Measurements from ENCODE around the gene IPO13.
A peak's percentile ranks its signal among the peaks of the same experiment; 100 is the strongest.

The IPO13 gene

DNA sequence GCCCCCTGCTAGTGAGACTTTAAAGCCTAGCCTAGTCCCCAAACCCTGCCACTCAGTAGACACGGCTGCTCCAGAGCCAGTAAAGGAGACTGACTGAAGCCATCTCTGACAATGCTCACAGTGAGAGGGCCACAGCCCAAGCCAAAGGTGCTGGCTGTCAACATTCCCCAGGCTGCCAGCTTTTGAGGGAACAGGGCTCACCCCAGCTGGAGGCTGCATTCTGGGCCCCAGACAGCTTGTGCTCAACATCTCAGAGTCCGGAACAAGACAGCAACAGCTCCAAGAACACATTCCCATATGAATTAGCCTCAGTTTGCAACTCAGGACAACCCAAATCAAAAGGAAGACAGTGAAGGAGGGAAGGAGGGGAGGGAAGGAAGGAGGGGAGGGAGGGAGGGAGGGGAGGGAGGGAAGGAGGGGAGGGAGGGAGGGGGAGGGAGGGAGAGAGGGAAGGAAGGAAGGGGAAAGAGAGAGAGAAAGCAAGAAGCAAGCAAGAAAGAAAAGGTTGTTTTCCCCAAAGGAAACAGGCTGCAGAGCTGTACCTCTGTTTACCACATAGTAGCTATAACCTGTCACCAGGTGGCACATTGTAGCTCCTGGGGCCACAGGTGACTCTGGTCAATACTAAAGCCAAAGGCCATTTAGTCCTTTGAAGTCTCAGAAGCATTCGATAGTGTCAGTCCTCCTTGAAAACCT lies 7.7 kb upstream of the IPO13 start:
- no peak overlapping the region for H3K9ac ChIP-seq (ENCODE audit: low read length)
- no peak overlapping the region for H3K4me3 ChIP-seq (ENCODE audit: low read depth in 1 of 2, low read length in 2 of 2)
- H3K4me1 ChIP-seq (ENCODE audit: insufficient read depth, low read length) = peaks cover 17% of the 10 kb centered on the region
- peaks cover 1 to 2% of the 10 kb centered on the region in 2 donors for H3K27me3 ChIP-seq (ENCODE audit: control insufficient read depth in 1 of 2, insufficient read depth in 2 of 2, low read length in 2 of 2)
- H3K9me3 ChIP-seq (ENCODE audit: low read length) = no peaks in the 10 kb centered on the region
- H3K36me3 ChIP-seq (ENCODE audit: insufficient read depth, low read length) = no peaks in the 10 kb centered on the region
- H3K27ac ChIP-seq (ENCODE audit: low read depth, low read length) = no peak overlapping the region

DNA sequence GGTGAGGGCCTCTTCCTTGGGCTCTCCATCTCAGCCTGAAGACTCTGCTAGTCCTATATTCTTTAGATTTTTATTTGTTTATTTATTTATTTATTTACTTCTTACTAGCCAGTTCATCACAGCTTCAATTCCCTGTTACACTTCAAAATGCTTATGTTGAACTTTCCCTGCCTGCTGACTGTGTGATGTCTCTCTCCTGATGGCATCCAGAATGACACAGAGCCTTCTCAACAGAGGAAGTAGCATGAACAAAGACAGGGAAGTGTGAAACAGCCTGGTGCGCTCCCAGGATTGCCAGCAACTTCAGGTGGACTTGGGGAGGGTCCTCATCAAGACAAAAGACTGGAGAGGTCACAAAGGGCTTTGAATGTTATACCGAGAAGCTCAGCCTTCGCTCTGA lies 4.3 kb upstream of the IPO13 start:
- Histone ChIP-seq H3K4me3 (ENCODE audit: low read depth in 1 of 2, low read length in 2 of 2) (no peak overlapping the region), H3K9ac (ENCODE audit: low read length) (no peak overlapping the region), H3K27ac (ENCODE audit: low read depth, low read length) (no peak overlapping the region), H3K27me3 (ENCODE audit: control insufficient read depth in 1 of 2, insufficient read depth in 2 of 2, low read length in 2 of 2) (no peaks in the 10 kb centered on the region), H3K36me3 (ENCODE audit: insufficient read depth, low read length) (no peaks in the 10 kb centered on the region), H3K4me1 (ENCODE audit: insufficient read depth, low read length) (peaks cover 8% of the 10 kb centered on the region), H3K9me3 (ENCODE audit: low read length) (no peaks in the 10 kb centered on the region)

DNA sequence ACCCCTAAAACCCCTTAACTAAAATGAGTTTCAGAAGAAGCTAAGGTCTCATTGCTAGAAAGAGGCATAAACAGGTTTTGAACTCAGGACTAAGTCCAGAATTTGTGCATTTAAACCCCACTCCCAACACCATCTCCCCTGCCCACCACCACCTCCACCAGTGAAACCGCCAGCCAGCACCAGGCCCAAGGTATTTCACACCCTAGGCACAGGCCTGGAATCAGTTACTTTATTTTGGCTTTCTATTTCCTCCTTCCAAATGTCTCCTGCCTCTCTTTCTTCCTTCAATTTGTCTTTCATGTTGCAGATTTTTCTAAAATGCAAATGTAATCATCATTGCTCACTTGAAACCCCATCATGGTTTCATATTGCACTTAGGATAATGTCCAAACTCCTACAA lies 1.9 kb upstream of the IPO13 start:
- no peaks in the 10 kb centered on the region for H3K9me3 ChIP-seq (ENCODE audit: low read length)
- no peak overlapping the region for H3K27ac ChIP-seq (ENCODE audit: low read depth, low read length)
- no peaks in the 10 kb centered on the region for H3K36me3 ChIP-seq (ENCODE audit: insufficient read depth, low read length)
- no peaks in the 10 kb centered on the region for H3K27me3 ChIP-seq (ENCODE audit: control insufficient read depth in 1 of 2, insufficient read depth in 2 of 2, low read length in 2 of 2)
- H3K4me3 ChIP-seq (ENCODE audit: low read depth in 1 of 2, low read length in 2 of 2) = no peak overlapping the region
- H3K9ac ChIP-seq (ENCODE audit: low read length) = no peak overlapping the region
- H3K4me1 ChIP-seq (ENCODE audit: insufficient read depth, low read length) = peaks cover 23% of the 10 kb centered on the region

DNA sequence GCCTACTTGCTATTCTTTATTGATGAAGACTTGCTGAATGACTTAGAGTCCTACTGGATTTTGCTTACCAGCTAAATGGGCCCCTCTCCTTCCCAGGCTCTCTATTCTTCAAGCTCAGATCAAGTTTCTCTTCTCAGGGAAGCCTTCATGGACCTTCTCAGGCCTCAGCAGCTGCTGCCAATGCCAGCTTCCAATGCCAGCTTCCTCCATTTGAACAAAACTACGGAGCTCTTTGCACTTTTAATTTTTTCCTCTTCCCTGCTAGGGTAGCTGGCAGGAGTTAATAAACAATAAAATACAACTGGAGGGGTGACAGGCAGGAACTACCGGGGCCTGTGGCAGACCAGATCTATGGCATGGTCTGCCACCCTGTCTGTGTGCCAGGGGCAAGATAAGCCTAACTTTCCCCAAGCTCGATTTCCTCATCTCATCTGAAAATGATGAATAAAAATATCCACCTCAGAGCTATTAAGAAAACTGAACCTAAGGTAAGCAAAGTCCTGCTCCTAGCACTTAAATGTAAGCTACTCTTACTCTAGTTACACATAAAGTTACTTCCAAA lies 995 bp upstream of the IPO13 start:
- Histone ChIP-seq H3K9me3 (ENCODE audit: low read length) (no peaks in the 10 kb centered on the region), H3K27ac (ENCODE audit: low read depth, low read length) (peak overlapping the region; percentile 95), H3K27me3 (ENCODE audit: control insufficient read depth in 1 of 2, insufficient read depth in 2 of 2, low read length in 2 of 2) (no peaks in the 10 kb centered on the region), H3K9ac (ENCODE audit: low read length) (peak overlapping the region; percentile 72), H3K36me3 (ENCODE audit: insufficient read depth, low read length) (peaks cover 2% of the 10 kb centered on the region), H3K4me1 (ENCODE audit: insufficient read depth, low read length) (peaks cover 23% of the 10 kb centered on the region), H3K4me3 (ENCODE audit: low read depth in 1 of 2, low read length in 2 of 2) (peak overlapping the region; percentile 93 to 95)

DNA sequence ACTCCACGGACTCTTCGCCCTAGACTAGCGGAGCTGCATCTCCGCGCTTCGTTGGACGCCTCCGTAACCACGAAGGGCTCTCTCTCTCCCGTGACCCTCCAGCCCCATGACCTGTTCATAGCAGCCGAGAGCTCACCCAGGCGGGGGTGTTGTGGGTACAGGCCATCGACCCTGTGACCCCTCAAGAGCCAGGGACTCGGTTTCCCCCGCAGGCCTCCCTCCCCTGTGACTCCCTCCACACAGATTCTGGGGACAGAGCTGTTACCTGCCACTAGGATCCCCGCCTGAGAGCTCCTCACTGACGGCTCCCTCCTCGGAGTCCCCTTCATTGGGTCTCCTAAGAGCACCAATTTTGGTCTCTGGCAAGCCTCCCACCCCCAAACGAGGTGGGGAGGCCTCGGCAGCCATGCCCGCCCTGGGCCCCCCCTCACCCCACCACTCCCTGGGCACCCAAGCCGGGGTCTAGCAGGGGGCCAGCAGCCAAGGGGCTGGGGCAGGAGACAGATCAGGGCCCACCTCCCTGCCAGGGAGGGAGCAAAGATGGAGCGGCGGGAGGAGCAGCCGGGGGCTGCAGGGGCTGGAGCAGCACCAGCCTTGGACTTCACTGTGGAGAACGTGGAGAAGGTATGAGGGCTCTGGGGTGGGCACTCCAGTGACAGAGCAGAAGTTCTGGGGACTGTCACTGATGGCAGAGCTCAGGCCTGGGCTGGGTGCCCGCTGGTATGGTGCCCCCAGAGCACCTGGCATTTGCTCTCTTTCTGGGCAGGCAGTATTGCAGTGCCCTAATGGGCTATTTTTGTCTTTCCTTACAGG lies 517 bp downstream of the IPO13 start:
- H3K27me3 ChIP-seq (ENCODE audit: control insufficient read depth in 1 of 2, insufficient read depth in 2 of 2, low read length in 2 of 2) = no peaks in the 10 kb centered on the region
- H3K9me3 ChIP-seq (ENCODE audit: low read length) = no peaks in the 10 kb centered on the region
- H3K9ac ChIP-seq (ENCODE audit: low read length) = peak overlapping the region; percentile 72
- peaks cover 23% of the 10 kb centered on the region for H3K4me1 ChIP-seq (ENCODE audit: insufficient read depth, low read length)
- H3K4me3 ChIP-seq (ENCODE audit: low read depth in 1 of 2, low read length in 2 of 2) = peak overlapping the region; percentile 93 to 95
- peak overlapping the region; percentile 95 for H3K27ac ChIP-seq (ENCODE audit: low read depth, low read length)
- H3K36me3 ChIP-seq (ENCODE audit: insufficient read depth, low read length) = peaks cover 7% of the 10 kb centered on the region

DNA sequence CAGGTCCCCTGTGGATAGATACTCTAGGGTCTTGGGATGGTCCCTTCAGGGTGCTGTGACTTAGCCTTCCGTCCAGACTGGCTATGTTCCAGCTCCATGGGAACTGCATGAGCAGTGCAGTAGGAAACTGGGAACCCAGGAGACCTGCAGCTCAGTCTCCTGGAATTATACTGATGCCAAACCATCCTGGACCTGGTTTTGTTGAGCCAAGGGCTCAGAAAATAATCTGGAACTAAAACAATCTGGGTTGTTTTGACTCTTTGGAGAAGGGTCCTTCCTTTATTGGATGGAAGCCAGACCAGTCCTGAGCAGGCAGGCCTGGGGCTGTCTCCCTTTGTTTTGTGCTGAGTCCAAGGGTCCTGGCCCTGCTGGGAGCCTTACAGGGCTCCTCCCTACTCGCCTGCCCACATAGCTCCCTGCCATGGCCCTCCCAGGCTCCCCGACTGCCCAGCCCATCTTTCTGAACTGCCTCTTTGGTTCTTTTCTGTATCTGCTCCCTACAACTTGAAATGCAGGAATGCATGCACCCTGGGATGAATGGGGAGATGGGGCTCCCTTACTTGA lies 1.2 kb downstream of the IPO13 start:
- H3K4me1 ChIP-seq (ENCODE audit: insufficient read depth, low read length) = peaks cover 23% of the 10 kb centered on the region
- H3K9ac ChIP-seq (ENCODE audit: low read length) = no peak overlapping the region
- peak overlapping the region in 1 of 2 donors; percentile 95 for H3K4me3 ChIP-seq (ENCODE audit: low read depth in 1 of 2, low read length in 2 of 2)
- no peaks in the 10 kb centered on the region for H3K27me3 ChIP-seq (ENCODE audit: control insufficient read depth in 1 of 2, insufficient read depth in 2 of 2, low read length in 2 of 2)
- H3K27ac ChIP-seq (ENCODE audit: low read depth, low read length) = peak overlapping the region; percentile 95
- no peaks in the 10 kb centered on the region for H3K9me3 ChIP-seq (ENCODE audit: low read length)
- peaks cover 7% of the 10 kb centered on the region for H3K36me3 ChIP-seq (ENCODE audit: insufficient read depth, low read length)

DNA sequence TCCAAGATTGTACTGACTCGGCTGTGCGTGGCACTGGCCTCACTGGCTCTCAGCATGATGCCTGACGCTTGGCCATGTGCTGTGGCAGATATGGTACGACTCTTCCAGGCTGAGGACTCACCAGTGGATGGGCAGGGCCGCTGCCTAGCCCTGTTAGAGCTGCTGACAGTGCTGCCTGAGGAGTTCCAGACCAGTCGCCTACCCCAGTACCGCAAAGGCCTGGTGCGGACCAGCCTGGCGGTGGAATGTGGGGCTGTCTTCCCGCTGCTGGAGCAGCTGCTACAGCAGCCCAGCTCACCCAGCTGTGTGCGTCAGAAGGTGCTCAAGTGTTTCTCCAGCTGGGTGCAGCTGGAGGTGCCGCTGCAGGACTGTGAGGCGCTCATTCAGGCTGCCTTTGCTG lies 2.9 kb downstream of the IPO13 start:
- no peak overlapping the region for H3K9ac ChIP-seq (ENCODE audit: low read length)
- H3K27ac ChIP-seq (ENCODE audit: low read depth, low read length) = no peak overlapping the region

DNA sequence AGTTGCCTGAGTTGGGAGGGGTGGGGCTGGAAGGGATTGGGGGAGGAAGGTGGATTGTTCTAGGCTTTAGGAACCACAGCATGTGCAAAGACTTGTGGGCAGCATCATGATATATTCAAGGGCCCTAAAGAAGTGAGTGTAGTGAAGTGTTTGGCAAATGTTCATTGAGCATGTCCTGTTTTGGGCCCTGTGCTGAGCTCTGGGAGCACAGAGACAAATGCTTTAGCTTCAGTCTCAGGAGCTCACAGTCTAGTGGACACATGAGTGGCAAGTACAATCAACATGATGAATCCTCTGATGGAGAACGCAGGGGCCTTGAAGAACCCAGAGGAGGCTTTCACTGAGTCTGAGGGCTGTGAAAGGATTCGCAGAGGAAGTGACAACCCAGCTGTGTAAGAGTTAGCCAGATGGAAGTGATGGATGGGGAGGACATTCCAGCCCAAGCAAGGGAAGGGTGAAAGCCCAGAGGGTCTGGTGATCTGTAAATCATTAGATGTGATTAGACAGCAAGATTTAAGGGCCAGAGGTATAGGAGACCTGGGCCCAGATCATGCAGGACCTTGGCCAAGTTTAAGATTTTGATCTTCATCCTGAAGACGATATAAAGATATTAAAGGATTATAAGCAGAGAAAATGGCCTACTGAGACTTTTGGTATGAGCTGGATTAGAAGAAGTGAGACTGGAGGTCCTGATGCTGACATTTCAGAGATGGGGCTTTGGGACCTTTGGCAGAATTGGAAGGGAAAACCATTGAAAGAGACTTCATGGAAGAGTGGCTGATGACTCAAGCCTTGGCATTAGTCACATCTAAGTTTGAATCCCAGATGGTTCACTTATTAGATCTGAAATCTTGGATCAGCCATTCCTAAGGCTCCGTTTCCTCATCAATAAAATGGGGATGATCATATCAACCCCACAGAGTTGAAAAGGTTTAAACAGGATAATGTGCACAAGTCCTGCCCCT lies 4.6 kb downstream of the IPO13 start:
- no peak overlapping the region for H3K9ac ChIP-seq (ENCODE audit: low read length)
- no peaks in the 10 kb centered on the region for H3K27me3 ChIP-seq (ENCODE audit: control insufficient read depth in 1 of 2, insufficient read depth in 2 of 2, low read length in 2 of 2)
- no peaks in the 10 kb centered on the region for H3K9me3 ChIP-seq (ENCODE audit: low read length)
- H3K4me1 ChIP-seq (ENCODE audit: insufficient read depth, low read length) = peaks cover 16% of the 10 kb centered on the region
- no peak overlapping the region for H3K4me3 ChIP-seq (ENCODE audit: low read depth in 1 of 2, low read length in 2 of 2)
- H3K36me3 ChIP-seq (ENCODE audit: insufficient read depth, low read length) = peaks cover 7% of the 10 kb centered on the region
- H3K27ac ChIP-seq (ENCODE audit: low read depth, low read length) = no peak overlapping the region

More for the DNA sequence above, 2.9 kb downstream of the IPO13 start:
- Histone ChIP-seq H3K27me3 (ENCODE audit: control insufficient read depth in 1 of 2, insufficient read depth in 2 of 2, low read length in 2 of 2) (no peaks in the 10 kb centered on the region), H3K4me1 (ENCODE audit: insufficient read depth, low read length) (peaks cover 20% of the 10 kb centered on the region), H3K4me3 (ENCODE audit: low read depth in 1 of 2, low read length in 2 of 2) (no peak overlapping the region), H3K9me3 (ENCODE audit: low read length) (no peaks in the 10 kb centered on the region), H3K36me3 (ENCODE audit: insufficient read depth, low read length) (peaks cover 7% of the 10 kb centered on the region)

DNA sequence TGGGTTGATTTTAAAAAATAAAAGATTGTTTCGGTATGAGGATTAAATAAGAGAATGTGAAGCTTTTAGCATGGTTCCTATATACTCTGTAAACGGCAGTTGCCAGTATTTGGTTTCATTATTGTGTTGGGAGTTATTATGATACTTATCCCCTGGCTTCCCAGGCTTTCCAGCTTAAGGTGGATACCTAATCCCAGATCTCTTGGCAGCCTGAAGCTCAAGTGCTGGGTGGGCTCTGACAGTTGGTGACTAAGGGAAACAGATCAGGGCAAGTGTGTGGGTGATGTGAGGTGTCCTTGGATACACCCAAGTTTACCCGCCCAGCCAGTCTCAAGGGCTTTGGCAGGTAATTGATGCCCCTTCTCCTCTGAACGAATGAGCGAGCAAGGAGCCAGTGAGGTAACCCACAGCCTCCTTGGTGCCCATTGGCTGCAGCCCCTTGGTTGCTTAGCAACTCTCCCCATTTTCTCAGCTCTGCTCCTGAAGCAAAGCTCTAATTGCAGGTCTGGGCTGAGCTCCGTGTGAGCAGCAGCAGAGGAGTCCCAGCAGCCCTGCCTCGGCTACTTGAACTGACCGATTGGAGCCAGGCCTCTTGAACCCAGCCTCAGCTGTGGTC lies 6.1 kb downstream of the IPO13 start:
- Histone ChIP-seq H3K4me1 (ENCODE audit: insufficient read depth, low read length) (peaks cover 11% of the 10 kb centered on the region), H3K4me3 (ENCODE audit: low read depth in 1 of 2, low read length in 2 of 2) (no peak overlapping the region), H3K36me3 (ENCODE audit: insufficient read depth, low read length) (peaks cover 23% of the 10 kb centered on the region), H3K9ac (ENCODE audit: low read length) (no peak overlapping the region), H3K9me3 (ENCODE audit: low read length) (no peaks in the 10 kb centered on the region), H3K27me3 (ENCODE audit: control insufficient read depth in 1 of 2, insufficient read depth in 2 of 2, low read length in 2 of 2) (no peaks in the 10 kb centered on the region), H3K27ac (ENCODE audit: low read depth, low read length) (no peak overlapping the region)

DNA sequence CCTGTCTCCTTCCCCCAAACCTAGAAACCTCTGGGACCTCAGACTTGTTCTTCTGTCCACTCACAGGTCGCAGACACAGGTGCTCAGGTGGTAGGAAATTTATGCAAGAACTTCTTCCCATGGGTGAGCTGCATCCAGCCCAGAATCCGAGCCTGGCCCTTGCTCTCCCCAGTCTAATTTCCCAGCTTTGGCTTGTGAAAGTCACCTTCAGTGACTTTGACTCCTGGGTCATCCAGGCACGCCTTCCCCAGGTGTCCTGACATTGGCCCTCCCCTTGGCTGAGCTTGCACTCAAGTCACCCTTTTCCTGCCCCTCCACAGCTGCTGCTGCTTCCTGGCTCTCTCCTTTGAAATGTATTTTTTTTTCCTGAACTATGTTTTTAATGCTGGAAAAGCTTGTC lies 6.6 kb downstream of the IPO13 start:
- H3K27me3 ChIP-seq (ENCODE audit: control insufficient read depth in 1 of 2, insufficient read depth in 2 of 2, low read length in 2 of 2) = no peaks in the 10 kb centered on the region
- no peak overlapping the region for H3K27ac ChIP-seq (ENCODE audit: low read depth, low read length)
- no peak overlapping the region for H3K4me3 ChIP-seq (ENCODE audit: low read depth in 1 of 2, low read length in 2 of 2)
- H3K9me3 ChIP-seq (ENCODE audit: low read length) = no peaks in the 10 kb centered on the region
- peaks cover 5% of the 10 kb centered on the region for H3K4me1 ChIP-seq (ENCODE audit: insufficient read depth, low read length)
- H3K9ac ChIP-seq (ENCODE audit: low read length) = no peak overlapping the region
- peaks cover 28% of the 10 kb centered on the region for H3K36me3 ChIP-seq (ENCODE audit: insufficient read depth, low read length)
